ENCODE data around the gene BNC2. TPM values are rescaled to one million over a fixed set of nuclear protein-coding genes. Genes with fewer than 3 reads are reported as not detected.

BNC2 gene
- total RNA-seq, 1 experiment from 2014 or later: 43.6 TPM

DNA sequence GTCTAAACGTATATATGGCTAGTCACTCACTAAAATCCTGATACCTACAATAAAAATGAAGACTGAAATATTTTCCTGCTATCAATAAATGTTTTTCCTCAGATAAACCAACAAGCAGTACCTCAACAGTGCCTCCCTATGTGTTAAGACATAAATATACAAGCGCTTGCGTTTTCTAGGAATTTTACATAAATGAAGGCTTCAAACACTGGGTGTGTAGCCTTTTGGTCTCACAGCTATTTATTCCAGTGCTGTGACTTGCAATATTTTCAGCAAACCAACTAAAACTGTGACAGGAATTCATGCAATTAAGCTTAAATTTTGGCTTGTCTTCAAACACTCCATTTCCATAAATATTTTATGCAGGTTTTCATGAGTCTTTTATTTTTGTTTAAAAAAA is 437.0 kb downstream of the BNC2 start:
- no CpG with 5 or more reads among the region's 3 CpGs for WGBS (ENCODE audit: extremely low coverage, insufficient read length, low lambda C conversion rate)
- Mint-ChIP-seq H3K36me3 (ENCODE audit: insufficient read depth in 1 of 3, low read depth in 3 of 3) (peaks cover 17 to 34% (median 21%) of the 10 kb centered on the region in 3 experiments), H3K27ac (no peak overlapping the region), H3K4me3 (no peak overlapping the region), H3K4me1 (peaks cover 24 to 37% of the 10 kb centered on the region in 2 experiments), H3K27me3 (ENCODE audit: low read depth) (no peaks in the 10 kb centered on the region), H3K9me3 (no peaks in the 10 kb centered on the region)
- Histone ChIP-seq H3K9me3 (ENCODE audit: control insufficient read depth, low read depth, low read length) (no peaks in the 10 kb centered on the region), H3K23ac (ENCODE audit: insufficient read length, low read depth, low read length) (no peak overlapping the region), H2BK15ac (ENCODE audit: low read depth, low read length) (no peak overlapping the region), H2AFZ (ENCODE audit: low read length) (no peak overlapping the region), H3K4ac (ENCODE audit: low read depth, low read length) (no peak overlapping the region), H4K20me1 (ENCODE audit: control insufficient read depth, insufficient read depth, insufficient read length) (peaks cover 2% of the 10 kb centered on the region), H2BK12ac (ENCODE audit: insufficient read length, low read depth, low read length) (no peak overlapping the region), H2BK20ac (ENCODE audit: low read depth, low read length, poor library complexity, severe bottlenecking) (no peak overlapping the region), H3K23me2 (ENCODE audit: insufficient read length, low read depth, low read length, poor library complexity, severe bottlenecking) (no peaks in the 10 kb centered on the region), H3K27ac (ENCODE audit: insufficient read length, low read depth, low read length) (no peak overlapping the region), H3K27me3 (ENCODE audit: insufficient read depth, low read length) (no peaks in the 10 kb centered on the region), H3K9ac (ENCODE audit: extremely low read depth, insufficient read length, low read length) (no peak overlapping the region), H4K8ac (replicated peaks; ENCODE audit: insufficient read length, low read depth, low read length) (no peak overlapping the region), H3K14ac (ENCODE audit: insufficient read depth, low read length) (no peak overlapping the region), H4K91ac (ENCODE audit: insufficient read length, low read depth, low read length) (no peak overlapping the region), H3K79me1 (ENCODE audit: insufficient read depth, low read depth, low read length, poor library complexity, severe bottlenecking) (no peaks in the 10 kb centered on the region), H3K56ac (ENCODE audit: insufficient read length, low read depth, low read length) (no peak overlapping the region), H3K4me1 (ENCODE audit: insufficient read depth, low read length) (peaks cover 4% of the 10 kb centered on the region; the same call in 1 of the 2 replicates), H3K4me2 (ENCODE audit: insufficient read depth, insufficient read length, low read length) (no peak overlapping the region), H2BK120ac (ENCODE audit: low read depth, low read length, poor library complexity, severe bottlenecking) (no peak overlapping the region), H3T11ph (ENCODE audit: low read length) (no peak overlapping the region), H4K5ac (ENCODE audit: insufficient read length, low read depth, low read length) (no peak overlapping the region), H3K79me2 (ENCODE audit: insufficient read depth, low read length) (no peaks in the 10 kb centered on the region), H2AK5ac (ENCODE audit: insufficient read length, low read length) (no peak overlapping the region), H3K18ac (ENCODE audit: insufficient read length, low read depth, low read length) (no peak overlapping the region), H2BK5ac (ENCODE audit: insufficient read length, low read length) (no peak overlapping the region)
- TF ChIP-seq, protein P1, sequence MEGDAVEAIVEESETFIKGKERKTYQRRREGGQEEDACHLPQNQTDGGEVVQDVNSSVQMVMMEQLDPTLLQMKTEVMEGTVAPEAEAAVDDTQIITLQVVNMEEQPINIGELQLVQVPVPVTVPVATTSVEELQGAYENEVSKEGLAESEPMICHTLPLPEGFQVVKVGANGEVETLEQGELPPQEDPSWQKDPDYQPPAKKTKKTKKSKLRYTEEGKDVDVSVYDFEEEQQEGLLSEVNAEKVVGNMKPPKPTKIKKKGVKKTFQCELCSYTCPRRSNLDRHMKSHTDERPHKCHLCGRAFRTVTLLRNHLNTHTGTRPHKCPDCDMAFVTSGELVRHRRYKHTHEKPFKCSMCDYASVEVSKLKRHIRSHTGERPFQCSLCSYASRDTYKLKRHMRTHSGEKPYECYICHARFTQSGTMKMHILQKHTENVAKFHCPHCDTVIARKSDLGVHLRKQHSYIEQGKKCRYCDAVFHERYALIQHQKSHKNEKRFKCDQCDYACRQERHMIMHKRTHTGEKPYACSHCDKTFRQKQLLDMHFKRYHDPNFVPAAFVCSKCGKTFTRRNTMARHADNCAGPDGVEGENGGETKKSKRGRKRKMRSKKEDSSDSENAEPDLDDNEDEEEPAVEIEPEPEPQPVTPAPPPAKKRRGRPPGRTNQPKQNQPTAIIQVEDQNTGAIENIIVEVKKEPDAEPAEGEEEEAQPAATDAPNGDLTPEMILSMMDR (conservative IDR thresholded peaks at IDR 0.05): no peak
- no peak for DNase-seq

Data from H9 (cell line).